NCI-H748 (cell line): ENCODE results near the gene MAP3K9.

Experiments
- DNase-seq: peaks from one replicate; lab custom pipeline; 2025; ENCODE audit not compliant: unreplicated experiment; lab: John Stamatoyannopoulos, UW

Gene MAP3K9

DNA sequence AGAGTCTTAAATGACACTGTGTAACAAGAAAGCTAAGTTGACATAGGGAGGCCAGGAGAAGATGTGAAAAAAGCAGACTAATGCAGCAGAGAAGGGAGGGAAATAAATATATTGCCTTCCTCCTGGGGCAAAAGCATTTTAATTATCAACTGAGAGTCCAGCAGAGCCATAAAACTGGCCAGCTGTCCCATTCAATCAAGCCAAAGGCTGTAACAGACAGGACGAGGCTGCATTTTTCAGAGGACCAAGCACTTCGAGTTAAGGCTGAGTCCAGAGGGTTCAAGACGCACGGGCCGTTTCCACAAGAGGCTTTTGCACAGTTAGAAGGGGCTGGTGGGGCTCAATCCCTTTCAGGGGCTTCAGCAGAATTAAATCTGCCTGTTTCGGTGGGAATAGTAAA lies 20.4 kb downstream of the MAP3K9 start:
- DNase-seq: no peak

DNA sequence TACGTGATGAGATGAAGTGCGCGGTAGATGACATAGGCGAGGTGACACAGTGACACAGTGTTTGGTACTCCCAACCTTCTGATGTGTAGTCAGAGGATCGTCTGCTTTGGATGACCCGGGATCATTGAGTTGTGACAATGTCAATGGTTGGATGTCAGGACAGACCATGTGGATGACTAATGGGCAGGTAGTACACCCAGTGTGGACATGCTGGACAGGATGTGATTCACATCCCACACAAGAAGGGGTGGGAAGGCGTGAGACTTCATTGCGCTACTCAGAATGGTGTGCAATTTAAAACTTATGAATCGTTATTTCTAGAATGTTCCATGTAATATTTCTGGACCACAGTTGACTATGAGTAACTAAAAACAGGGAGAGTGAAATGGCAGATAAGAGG lies 23.8 kb downstream of the MAP3K9 start:
- DNase-seq: no peak

DNA sequence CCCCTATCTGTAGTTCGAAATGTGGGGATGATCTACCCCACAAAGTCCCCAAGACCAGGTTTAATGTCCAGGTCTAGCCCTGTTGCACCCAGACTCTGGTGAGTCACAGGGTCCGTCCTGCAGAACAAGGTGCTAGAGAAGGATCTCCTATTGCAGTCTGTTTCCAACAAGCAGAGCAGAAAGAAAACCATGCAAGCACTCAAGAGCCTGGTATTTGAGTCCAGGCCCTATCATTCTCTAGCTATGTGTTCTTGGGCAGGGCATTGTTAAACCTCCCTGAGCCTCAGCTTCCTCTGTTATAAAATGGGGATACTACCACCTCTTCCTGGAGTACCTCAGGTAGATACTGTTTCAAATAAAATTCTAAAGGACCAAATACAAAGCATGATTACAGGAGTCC lies 24.4 kb downstream of the MAP3K9 start:
- DNase-seq: no peak

DNA sequence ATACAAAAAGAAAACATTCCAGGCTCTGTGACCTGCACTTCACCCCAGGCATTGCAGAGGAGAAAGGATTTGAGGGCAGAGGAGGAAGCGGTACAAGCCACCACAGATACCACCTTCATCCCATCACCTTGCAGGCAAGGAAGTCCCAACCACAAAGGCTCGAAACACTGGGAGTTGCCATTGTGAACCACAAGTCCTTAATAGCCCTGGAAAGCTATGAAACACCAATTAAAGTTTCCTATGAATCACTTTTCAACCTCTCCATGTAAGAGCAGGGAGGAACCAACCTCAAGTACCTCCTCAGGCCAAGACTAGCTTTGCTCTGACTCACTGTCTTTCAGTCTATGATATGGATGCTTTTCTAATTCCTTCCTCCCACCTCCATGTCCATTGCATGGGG lies 27.0 kb downstream of the MAP3K9 start:
- DNase-seq: no peak

DNA sequence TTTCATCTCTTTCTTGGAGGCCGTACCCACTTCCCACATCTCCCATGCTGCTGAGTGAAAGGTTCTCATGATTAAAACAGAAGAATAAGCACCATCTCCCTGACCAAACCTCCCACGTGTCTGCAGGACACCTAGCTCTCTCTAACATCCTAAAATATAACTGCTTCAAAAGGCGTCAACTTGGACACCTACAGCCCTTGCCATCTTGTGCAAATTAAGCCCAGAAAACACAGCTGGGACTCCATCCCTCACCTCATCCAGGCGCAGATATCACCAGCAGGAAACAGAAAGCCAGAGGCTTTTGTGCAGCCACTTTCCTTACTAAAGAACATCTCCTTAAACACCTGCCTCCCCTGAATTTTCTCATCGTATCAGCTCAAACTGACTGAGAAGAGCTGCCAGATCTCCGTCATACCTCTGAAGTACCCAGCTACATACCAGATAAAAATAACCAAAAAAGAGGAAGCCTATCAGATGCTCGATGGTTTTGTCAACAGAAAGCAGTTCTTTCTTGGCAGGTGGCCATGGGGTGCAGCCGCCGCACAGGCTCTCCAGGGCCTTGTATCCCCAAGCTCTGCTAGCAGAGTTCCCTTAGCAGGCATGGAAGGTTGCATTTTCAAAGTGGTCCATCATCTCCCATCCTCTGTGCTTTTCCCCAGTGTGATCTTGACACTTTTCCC lies 28.8 kb downstream of the MAP3K9 start:
- no peak for DNase-seq

DNA sequence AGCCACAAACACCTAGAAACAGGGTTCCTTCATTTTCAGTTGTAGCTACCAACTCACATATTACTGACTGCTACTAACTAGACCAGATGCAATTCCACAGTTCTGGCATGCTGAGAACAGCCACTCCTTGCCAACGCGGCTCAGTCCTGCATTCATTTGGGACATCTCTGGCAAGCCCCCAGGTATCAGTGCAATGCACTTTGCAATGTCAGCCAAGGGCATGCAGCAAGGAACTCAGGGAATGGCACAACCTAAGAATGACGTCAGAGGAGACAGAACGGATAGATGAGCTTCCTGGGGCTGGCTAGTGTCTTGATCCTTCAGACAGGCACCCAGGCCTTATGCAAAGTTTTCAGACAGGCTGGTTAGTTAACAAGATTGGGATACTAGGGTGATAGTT lies 29.6 kb downstream of the MAP3K9 start:
- DNase-seq: no peak

DNA sequence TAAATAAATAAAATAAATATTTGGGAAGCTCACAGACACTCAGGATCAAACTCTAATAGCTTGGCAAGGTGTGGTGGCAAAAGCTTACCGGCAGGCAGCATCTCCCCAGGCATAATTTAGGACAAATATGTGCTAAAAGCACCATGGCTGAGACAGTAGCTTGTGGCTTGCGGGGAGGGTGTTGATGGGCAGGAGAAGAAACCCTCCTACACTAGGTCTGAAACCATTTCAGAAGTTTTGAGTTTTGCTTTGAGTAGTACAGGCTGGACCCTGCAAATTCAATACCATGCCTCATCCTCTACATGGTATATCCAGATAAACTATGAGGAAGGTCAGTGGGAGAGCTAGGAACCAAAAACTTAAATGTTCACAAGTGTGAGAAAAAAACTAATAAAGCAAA lies 33.1 kb downstream of the MAP3K9 start:
- DNase-seq: no peak

DNA sequence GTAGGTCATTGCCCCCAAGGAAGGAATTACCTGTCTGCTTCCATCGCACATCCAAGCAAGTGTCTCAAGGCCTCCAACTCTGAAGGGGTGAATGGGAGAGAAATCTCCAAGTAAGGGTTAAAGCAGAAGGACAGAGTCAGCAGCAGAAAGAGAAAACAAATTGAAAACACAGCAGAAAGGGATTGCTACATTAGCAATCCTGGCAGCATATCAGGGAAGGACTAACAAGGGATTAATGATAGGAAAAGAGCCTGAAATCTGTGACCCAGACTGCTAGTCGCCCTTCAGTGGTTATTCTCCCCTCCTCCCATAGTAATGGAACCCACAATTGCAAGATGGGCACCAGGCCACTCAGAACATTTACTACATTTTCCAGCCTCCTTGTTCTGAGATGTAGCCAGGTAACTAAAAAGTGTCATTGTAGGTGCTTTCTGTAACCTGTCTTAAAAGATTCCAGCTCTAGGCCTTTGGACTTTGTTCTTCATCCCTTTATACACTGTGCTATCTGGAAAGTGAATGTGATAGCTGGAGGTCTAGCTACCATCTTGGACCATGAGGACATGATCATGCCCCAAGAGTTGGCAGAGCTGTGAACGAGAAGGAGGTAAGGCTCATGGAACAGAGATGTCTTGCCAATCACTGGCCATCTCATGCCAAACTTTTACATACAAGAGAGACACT lies 36.0 kb downstream of the MAP3K9 start:
- DNase-seq: no peak

DNA sequence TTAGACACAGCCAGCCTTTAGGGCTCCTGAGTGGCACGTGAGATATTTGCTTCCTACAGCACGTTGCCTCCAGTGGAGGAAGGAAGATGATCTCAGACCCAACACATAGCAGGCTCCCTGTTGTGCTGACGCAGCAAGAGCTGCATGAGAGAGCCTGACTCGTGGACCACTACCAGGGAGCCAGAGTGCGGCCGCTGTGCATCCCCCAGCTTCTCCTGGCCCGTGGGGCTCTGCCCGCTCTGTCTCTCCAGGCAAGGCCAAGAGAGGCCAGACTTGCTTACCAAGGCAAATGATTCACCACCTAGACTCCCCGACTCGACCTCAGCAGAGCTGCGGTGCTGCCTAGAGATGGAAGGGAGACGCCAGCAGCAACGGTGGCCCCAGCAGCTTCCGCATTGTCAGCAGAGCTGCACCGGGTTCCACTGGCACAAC lies 37.5 kb downstream of the MAP3K9 start:
- DNase-seq: no peak

DNA sequence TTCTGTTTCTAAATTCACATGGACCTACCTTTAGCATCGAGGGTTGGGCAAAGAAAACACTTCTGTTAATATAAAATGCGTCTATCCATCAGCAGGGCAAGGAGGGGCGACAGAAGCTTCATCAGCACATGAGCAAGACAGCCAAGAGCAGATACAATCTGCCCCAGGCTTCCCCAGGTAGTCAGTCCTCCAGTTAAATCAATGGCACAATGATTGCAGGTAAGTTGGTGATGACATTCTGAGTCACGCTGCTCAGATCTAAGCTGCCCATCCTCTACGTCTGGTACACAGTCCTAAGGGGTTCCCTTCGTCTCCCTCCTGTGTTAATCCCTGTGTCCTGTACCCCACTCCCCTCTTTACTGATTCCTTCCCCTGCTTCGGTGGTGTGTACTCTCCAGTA lies 38.8 kb downstream of the MAP3K9 start:
- no peak for DNase-seq

DNA sequence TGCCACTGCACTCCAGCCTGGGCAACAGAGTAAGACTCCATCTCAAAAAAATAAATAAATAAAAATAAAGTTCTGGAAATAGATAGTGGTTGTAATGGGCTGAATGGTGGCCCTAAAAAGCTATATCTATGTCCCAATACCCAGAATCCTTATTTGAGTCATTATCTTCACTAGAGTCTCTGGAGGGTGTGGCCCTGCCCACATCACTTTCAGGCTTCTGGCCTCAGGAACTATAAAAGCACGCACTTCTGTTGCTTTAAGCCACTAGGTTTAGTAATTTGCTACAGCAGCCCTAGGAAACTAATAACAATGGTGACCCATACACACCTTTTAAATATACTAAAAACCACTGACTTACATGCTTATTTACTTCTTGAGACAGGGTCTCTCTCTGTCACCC lies 49.9 kb downstream of the MAP3K9 start:
- DNase-seq: no peak

DNA sequence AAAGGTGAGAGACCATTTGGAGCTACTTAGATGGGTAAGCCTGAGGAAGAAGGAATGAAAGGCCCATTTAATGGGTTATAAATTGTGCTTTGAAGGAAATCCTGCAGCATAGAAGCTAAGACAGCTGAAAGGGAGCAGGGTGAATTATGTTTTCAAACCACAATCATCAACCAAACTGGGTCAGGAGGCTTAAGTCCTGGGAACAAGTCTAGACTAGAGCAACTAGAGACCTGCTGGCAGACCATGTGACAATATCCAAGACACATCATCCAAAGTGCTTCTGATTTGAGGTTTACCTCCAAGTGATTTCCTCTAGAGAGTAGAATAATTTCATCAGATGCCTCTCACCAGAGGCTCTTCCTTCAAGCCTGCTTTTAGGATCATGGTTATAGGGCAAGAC lies 53.7 kb downstream of the MAP3K9 start:
- DNase-seq: no peak

DNA sequence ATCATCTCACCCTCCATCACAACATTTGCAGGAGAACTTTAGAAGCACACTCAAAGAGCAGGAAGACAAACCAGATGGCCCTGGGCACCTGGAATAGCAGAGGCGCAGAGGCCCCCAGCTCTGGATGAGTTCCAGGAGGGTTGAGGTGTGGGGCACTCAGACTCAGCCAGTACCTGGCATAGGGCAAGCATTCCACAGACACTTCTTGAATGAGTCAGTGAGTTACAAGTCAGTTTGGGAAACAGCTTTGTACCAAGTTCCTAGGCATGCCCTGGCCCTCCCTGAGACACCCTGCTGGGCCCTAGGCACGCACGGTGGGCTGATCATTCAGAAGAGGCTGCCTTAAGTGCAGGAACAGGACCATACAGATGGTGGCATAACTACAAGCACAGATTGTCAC lies 54.3 kb downstream of the MAP3K9 start:
- DNase-seq: no peak

DNA sequence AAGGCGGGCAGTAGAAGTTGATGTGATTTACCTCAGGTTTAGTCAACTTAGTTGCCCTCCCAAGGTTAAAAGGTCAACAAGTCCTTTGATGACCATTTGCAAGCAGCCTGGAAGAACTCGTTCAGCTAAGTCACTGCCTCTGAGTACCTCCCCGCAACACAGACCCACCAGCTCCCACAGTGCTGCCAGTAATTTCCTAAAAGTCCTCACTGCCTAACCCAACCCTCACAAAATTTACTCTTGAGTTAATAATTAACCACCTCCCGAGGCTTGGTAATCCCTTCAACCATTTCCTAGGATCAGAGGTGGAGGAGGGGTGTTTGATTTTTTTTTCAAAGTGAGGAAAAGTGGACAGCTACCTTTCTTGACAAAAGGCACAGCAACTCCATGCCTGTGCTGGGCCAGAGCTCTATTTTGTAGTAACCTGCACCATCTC lies 55.8 kb downstream of the MAP3K9 start:
- DNase-seq: no peak

DNA sequence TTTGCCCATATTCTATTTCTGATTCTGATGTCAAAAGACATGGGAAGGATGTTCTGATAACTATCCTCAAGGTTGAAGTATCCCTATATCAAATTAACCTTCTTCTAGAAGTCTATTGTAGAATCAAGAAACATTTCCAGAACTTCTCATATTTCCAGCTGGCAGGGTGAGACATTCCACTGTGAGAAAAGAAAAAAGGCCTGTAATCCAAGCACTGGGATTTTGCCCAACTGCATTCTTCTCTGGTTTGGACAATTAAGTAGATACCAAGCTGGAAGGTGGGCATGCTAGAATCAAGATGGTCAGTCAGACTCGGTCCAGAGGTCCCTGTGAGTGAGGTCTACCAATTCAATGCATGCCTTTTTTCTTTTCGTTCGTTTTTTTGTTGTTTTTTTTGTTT lies 60.9 kb downstream of the MAP3K9 start:
- DNase-seq: no peak

DNA sequence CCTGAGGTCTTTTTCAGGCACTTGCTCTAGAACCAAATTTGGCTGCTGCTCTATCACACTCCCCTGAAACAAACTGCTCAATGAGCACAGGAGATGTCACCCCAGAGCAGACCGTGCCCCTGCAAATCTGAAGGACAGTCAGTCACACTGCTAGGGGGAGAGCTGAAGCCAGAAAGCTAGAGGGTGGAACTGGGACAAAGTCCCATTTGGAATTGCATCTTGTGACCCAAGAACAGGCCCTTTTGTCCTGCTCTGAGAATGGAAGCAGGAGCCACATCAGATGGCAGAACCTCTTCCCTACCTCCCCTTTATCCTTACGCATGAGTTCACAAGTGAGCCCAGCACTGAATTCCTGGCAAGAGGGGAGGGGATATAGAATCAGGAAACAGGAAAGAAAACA lies 64.7 kb downstream of the MAP3K9 start:
- DNase-seq: no peak

DNA sequence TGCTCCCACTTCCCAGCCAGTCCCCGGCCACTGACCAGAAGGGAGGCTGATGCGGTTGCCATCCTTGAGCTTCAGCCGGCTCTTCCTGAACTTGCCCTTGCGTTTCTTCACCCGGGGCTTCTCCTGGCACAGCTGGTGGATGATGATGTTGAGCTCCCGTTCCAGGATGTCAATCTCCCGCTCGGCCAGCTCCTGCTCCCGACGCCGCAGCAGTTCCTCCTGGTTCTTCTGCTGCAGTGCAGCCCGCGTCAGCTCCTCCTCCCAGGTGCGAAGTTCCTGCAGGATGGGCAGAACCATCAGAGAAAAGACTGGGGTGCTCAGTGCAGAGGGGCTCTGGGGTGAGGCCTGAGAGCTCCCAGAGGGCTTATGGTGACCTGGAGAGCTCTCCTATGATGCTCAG lies 67.0 kb downstream of the MAP3K9 start:
- no peak for DNase-seq

DNA sequence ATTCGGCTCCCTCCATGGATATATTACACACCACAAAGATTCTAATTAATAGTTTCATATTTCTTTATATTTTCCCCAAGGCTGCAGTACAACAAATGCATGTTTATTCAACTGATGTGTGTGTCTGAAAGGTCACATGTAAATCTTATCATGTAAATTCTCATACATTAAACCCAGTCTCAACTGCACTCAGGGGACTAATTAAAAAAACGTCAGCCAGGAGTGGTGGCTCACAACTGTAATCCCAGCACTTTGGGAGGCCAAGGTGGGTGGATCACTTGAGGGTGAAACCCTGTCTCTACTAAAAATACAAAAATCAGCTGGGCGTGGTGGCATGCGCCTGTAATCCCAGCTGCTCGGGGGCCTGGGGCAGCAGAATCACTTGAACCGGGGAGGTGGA lies 67.8 kb downstream of the MAP3K9 start:
- no peak for DNase-seq

DNA sequence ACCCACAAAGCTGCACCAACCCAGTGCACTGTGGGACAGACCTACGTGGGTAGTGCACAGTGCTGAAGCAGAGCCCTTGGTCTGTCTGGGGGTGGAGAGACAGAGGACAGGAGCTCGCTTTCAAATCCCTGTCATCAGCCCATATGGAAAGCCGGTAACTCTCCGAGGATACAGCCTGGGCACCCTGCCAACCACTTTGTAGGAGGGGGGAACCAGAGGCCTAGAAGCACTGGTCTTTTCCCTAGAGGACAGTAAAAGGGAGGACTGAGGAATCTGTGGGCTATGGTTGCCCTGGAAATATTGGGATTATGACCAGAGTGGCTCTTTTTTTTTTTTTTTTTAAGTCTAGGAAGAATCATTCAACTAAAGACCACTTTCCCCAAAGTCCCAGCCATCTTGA lies 74.3 kb downstream of the MAP3K9 start:
- DNase-seq: no peak

DNA sequence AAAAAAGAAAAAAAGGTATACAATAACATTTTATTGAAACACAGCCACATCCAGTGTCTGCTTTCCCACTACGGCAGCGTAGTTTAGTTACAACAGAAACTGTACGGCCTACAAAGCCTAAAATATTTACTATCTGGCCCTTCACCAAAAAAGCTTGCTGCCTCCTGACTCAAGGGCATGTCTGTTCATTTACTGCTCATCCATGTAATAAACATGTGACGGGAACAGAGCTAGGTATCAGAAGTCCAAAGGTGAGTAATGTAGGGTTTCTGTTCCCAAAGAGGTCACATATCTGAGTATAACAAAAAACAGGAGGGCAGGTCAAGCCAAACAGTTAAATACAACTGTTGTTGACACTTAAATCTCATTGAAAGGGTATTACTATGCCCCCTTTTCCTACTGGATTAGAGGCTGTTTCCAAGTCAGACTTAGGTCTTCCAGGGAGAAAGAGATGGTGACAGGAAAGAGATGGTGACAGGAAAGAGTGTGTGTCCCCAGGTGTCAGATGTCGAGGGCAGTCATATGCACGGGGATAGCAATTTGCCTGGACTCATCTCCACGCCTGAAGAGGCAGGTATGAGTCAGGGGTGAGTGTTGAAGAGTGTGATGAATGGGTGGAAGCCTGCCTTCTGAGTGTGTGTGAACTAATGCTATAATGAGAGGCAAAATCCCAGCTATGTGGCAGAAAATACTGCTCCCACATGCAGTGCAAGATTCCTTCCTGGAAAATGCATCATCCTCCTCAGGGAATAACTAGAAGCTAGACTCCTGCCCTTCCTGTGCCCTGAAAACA lies 77.7 kb downstream of the MAP3K9 start:
- no peak for DNase-seq

DNA sequence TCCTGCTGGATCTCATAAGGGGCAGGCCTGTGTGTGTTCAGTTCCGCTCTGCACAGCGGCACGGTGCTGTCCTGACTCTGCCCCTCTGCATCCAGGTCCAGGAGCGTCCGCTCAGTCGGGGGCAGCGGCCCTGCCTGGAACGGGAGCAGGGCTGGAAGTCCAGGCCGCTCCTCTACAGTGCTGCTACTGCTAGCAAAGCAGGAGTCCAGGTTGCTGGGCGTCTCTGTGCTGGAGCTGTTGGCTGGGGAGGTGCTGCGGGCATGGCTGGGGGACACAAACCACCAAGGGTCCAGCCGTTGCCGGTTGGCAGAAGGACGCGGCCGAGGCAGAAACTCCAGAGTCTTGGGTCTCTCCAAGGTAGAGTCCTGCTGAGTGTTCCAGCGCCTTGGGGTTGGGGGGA lies 78.9 kb downstream of the MAP3K9 start:
- DNase-seq: no peak
